Measurements from ENCODE around the gene KRT20. TPM values are rescaled to one million over a fixed set of nuclear protein-coding genes. Genes with fewer than 3 reads are reported as not detected.

The KRT20 gene
- total and polyA plus RNA-seq, 2 of the 13 experiments (the other 11 are each of a cell fraction or from before 2014, with no cell fraction given) = 0.13 to 0.20 TPM

DNA sequence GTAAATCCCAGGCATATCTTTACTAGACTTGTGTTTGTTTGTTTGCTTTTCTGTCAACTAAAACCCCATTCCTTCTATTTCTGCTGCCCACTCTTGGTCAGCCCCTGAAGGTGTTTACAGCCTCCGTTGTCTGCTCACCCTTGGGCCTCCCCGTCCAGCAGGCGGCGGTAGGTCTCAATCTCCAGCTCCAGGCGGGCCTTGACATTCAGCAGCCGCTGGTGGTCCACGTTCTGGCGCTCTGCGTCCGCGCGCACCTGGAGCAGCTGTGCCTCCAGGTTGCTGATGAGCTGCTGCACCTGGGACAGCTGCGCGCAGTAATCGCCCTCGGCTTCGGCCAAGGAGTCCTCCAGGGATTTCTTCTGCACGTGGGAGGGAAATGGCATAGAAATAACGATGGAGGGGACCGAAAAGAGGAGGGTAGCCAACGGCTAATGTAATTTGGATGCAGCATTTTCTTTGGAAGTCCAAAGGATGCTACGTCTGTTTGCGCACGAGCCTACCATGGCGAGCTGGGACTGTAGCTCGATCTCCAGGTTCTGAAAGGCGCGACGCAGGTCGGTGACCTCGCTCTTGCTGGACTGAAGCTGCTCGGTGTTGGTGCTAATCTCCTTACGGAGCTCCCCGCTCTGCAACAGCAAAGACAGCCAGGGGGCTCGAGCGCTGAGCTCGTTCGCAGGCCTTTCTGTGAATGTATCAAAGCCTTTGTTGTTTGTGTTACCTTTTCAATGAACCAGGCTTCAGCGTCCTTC lies 21.9 kb downstream of the KRT20 start (continued):
- TF ChIP-seq, protein P1, sequence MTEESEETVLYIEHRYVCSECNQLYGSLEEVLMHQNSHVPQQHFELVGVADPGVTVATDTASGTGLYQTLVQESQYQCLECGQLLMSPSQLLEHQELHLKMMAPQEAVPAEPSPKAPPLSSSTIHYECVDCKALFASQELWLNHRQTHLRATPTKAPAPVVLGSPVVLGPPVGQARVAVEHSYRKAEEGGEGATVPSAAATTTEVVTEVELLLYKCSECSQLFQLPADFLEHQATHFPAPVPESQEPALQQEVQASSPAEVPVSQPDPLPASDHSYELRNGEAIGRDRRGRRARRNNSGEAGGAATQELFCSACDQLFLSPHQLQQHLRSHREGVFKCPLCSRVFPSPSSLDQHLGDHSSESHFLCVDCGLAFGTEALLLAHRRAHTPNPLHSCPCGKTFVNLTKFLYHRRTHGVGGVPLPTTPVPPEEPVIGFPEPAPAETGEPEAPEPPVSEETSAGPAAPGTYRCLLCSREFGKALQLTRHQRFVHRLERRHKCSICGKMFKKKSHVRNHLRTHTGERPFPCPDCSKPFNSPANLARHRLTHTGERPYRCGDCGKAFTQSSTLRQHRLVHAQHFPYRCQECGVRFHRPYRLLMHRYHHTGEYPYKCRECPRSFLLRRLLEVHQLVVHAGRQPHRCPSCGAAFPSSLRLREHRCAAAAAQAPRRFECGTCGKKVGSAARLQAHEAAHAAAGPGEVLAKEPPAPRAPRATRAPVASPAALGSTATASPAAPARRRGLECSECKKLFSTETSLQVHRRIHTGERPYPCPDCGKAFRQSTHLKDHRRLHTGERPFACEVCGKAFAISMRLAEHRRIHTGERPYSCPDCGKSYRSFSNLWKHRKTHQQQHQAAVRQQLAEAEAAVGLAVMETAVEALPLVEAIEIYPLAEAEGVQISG (CRISPR knock-in tag; IDR thresholded peaks at IDR 0.05) = peak; percentile 40; the same call in 1 of the 2 replicates
- peak; percentile 27; the same call in 1 of the 2 replicates for TF ChIP-seq UBTF (CRISPR knock-in tag; IDR thresholded peaks at IDR 0.05)
- TF ChIP-seq ZBTB7A (CRISPR knock-in tag; IDR thresholded peaks at IDR 0.05) = peak; percentile 45; the same call in 1 of the 2 replicates
- peak; percentile 31; the same call in 1 of the 2 replicates for TF ChIP-seq ZNF788 (CRISPR knock-in tag; IDR thresholded peaks at IDR 0.05; ENCODE audit: borderline replicate concordance)
- TF ChIP-seq SOX13 (IDR thresholded peaks at IDR 0.05) = no peak
- TF ChIP-seq SOX13 (CRISPR knock-in tag; conservative IDR thresholded peaks at IDR 0.05 in 1 of 2, IDR thresholded peaks at IDR 0.05 in 1 of 2) = peak in 1 of 2 experiments; percentile 39; a peak in 1 of 4 replicates

Measured in HepG2 (cell line).